Neural progenitor cell (in vitro differentiated cells): ENCODE measurements around the gene TBCD.

ENCODE experiments used
- CTCF ChIP-seq: fragments of 200-600 bp; sonication (generic); IDR thresholded peaks from 2 replicates; pipeline ENCODE4 v1.5.1; 2017; ENCODE audit warnings: antibody characterized with exemption, mild to moderate bottlenecking
- EZH2phosphoT487 ChIP-seq: fragments of 200-600 bp; sonication (generic); IDR thresholded peaks from 2 replicates; pipeline ENCODE4 v1.6.1; 2017; ENCODE audit warnings: antibody characterized with exemption

GRCh38 chr17:82802075-82802780, 50.4 kb downstream of the TBCD start:
- TF ChIP-seq CTCF (no peak), EZH2phosphoT487 (no peak)
